Activated gamma-delta T cell treated with anti-CD3 and anti-CD28 coated beads, Interleukin-2, amount 50 U/mL, for 16 hours (primary cell): Measurements from ENCODE around the gene MIPOL1.
"Not testable (repeated sequence)": the region's sequence is repeated elsewhere in the genome, so short reads cannot be mapped to it uniquely, and the experiment has no call there.

ENCODE experiments used
- DNase-seq: peaks from one replicate; pipeline ENCODE4 v3.0.0-alpha.2; 2020; ENCODE audit warnings: low read depth

The MIPOL1 gene

GRCh38 chr14:37289688-37290087 is 92.0 kb downstream of the MIPOL1 start:
- DNase-seq: no peak

GRCh38 chr14:37295262-37295661 is 97.5 kb downstream of the MIPOL1 start:
- DNase-seq: not testable (repeated sequence)

GRCh38 chr14:37311252-37311651 is 113.5 kb downstream of the MIPOL1 start:
- DNase-seq: no peak

GRCh38 chr14:37318938-37319337 is 121.2 kb downstream of the MIPOL1 start:
- no peak for DNase-seq

GRCh38 chr14:37320106-37320505 is 122.4 kb downstream of the MIPOL1 start:
- DNase-seq: no peak

- no peak for DNase-seq
These were observed 127.6 kb downstream of the MIPOL1 start for GRCh38 chr14:37325332-37325731.

GRCh38 chr14:37326434-37326833 is 128.7 kb downstream of the MIPOL1 start:
- DNase-seq: no peak

GRCh38 chr14:37327933-37328332 is 130.2 kb downstream of the MIPOL1 start:
- not testable (repeated sequence) for DNase-seq

- DNase-seq: no peak
These were observed 130.9 kb downstream of the MIPOL1 start for GRCh38 chr14:37328673-37329072.

- DNase-seq: no peak
These were observed 131.7 kb downstream of the MIPOL1 start for GRCh38 chr14:37329189-37330001.

- DNase-seq: no peak
These were observed 133.2 kb downstream of the MIPOL1 start for GRCh38 chr14:37330910-37331309.

GRCh38 chr14:37340353-37340752 is 142.6 kb downstream of the MIPOL1 start:
- no peak for DNase-seq

GRCh38 chr14:37343307-37344094 is 145.8 kb downstream of the MIPOL1 start:
- DNase-seq: no peak

- no peak for DNase-seq
These were observed 165.9 kb downstream of the MIPOL1 start for GRCh38 chr14:37363661-37364060.

GRCh38 chr14:37369425-37369824 is 171.7 kb downstream of the MIPOL1 start:
- no peak for DNase-seq

- no peak for DNase-seq
These were observed 177.8 kb downstream of the MIPOL1 start for GRCh38 chr14:37375566-37375965.

GRCh38 chr14:37376944-37377609 is 179.3 kb downstream of the MIPOL1 start:
- DNase-seq: no peak

GRCh38 chr14:37384870-37385596 is 187.3 kb downstream of the MIPOL1 start:
- no peak for DNase-seq

- not testable (repeated sequence) for DNase-seq
These were observed 199.6 kb downstream of the MIPOL1 start for GRCh38 chr14:37397157-37397940.

GRCh38 chr14:37397941-37398215 is 200.1 kb downstream of the MIPOL1 start:
- no peak for DNase-seq

GRCh38 chr14:37399517-37399916 is 201.8 kb downstream of the MIPOL1 start:
- no peak for DNase-seq
